Loucy (cell line): ENCODE data around the gene SCGB1A1.

ENCODE experiments used
- H2AFZ ChIP-seq: fragments of 200-600 bp; sonication (generic); 2 replicates; pipeline ENCODE4 v1.6.0; 2016; ENCODE audit warnings: antibody characterized with exemption, mild to moderate bottlenecking, low read length, moderate library complexity
- H3F3A ChIP-seq: fragments of 200-600 bp; 2 replicates; pipeline ENCODE4 v1.6.0; 2016; ENCODE audit warnings: antibody characterized with exemption, low read depth, mild to moderate bottlenecking
- H3K27me3 ChIP-seq: fragments of 200-600 bp; sonication (generic); 2 replicates; pipeline ENCODE4 v1.6.1; 2014; ENCODE audit warnings: low read length, mild to moderate bottlenecking; ENCODE audit not compliant: insufficient read depth, poor library complexity, severe bottlenecking
- H3K36me3 ChIP-seq: fragments of 200-600 bp; sonication (generic); 2 replicates; pipeline ENCODE4 v1.6.1; 2016; ENCODE audit warnings: low read length; ENCODE audit not compliant: insufficient read depth
- H3K4me1 ChIP-seq: fragments of 200-600 bp; sonication (generic); 2 replicates; pipeline ENCODE4 v1.5.1; 2014; ENCODE audit warnings: low read length, mild to moderate bottlenecking; ENCODE audit not compliant: insufficient read depth, poor library complexity, severe bottlenecking
- H3K4me2 ChIP-seq: fragments of 200-600 bp; sonication (generic); 2 replicates; pipeline ENCODE4 v1.6.0; 2014; ENCODE audit warnings: antibody characterized with exemption, low read length, low read depth, mild to moderate bottlenecking; ENCODE audit not compliant: poor library complexity, severe bottlenecking
- H3K4me3 ChIP-seq: fragments of 200-600 bp; sonication (generic); 2 replicates; pipeline ENCODE4 v1.5.1; 2014; ENCODE audit warnings: low read length, mild to moderate bottlenecking, mixed read lengths; ENCODE audit not compliant: poor library complexity, severe bottlenecking
- H3K79me2 ChIP-seq: fragments of 200-600 bp; sonication (generic); 2 replicates; pipeline ENCODE4 v1.6.1; 2014; ENCODE audit warnings: low read length; ENCODE audit not compliant: insufficient read depth
- H3K9ac ChIP-seq: fragments of 200-600 bp; sonication (generic); 2 replicates; pipeline ENCODE4 v1.6.0; 2014; ENCODE audit warnings: mild to moderate bottlenecking, low read depth, low read length, moderate library complexity; ENCODE audit not compliant: poor library complexity, severe bottlenecking
- H3K9me2 ChIP-seq: fragments of 200-600 bp; sonication (generic); replicated peaks from 2 replicates; pipeline ENCODE4 v1.6.1; 2016; ENCODE audit warnings: low read depth, low read length, mixed read lengths
- H3K9me3 ChIP-seq: fragments of 200-600 bp; sonication (generic); 2 replicates; pipeline ENCODE4 v1.6.1; 2014; ENCODE audit warnings: mild to moderate bottlenecking, antibody characterized with exemption, low read length, low read depth; ENCODE audit not compliant: insufficient read depth
- H4K20me1 ChIP-seq: fragments of 200-600 bp; sonication (generic); 2 replicates; pipeline ENCODE4 v1.6.0; 2014; ENCODE audit warnings: antibody characterized with exemption, low read length, mild to moderate bottlenecking; ENCODE audit not compliant: insufficient read depth, poor library complexity, severe bottlenecking
- EZH2phosphoT487 ChIP-seq: fragments of 200-600 bp; IDR thresholded peaks from 2 replicates; pipeline ENCODE4 v1.6.1; 2018; ENCODE audit warnings: antibody characterized with exemption, mild to moderate bottlenecking, moderate library complexity, borderline replicate concordance
- TF ChIP-seq, protein P1 (sequence below): fragments of 200-600 bp; sonication (generic); conservative IDR thresholded peaks from 2 replicates; pipeline ENCODE4 v1.5.1; 2014; ENCODE audit warnings: mild to moderate bottlenecking, antibody characterized with exemption, low read length

Gene SCGB1A1

DNA sequence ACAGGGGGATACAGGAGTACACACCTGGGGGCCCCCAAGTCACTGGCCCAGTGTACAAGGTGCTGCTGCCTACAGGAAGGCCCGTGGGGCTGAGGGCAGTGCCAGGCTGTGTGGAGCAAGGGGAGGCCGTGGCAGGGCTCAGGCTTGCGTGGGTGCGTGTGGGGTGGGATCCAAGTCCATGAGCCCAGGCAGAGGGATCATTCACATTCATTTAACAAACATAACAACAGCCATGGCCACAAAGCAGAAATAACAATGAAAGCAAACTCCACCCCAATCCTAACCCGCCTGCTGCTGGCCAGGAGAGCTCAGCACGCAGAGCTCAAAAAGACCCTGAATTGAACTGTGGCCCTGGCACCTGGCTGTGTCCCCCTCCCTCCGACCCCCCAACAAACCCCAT is 17.0 kb upstream of the SCGB1A1 start:
- no peak for TF ChIP-seq EZH2phosphoT487
- no peaks in the 10 kb centered on the region for H3K9me2 ChIP-seq
- no peaks in the 10 kb centered on the region for H3K27me3 ChIP-seq
- no peak overlapping the region for H3K4me3 ChIP-seq
- H2AFZ ChIP-seq = no peak overlapping the region; the same call in 1 of the 2 replicates
- no peak overlapping the region for H3K4me2 ChIP-seq
- H3K9me3 ChIP-seq = no peaks in the 10 kb centered on the region
- no peaks in the 10 kb centered on the region for H3F3A ChIP-seq
- no peaks in the 10 kb centered on the region for H3K4me1 ChIP-seq
- no peaks in the 10 kb centered on the region for H3K79me2 ChIP-seq
- H3K9ac ChIP-seq = no peak overlapping the region
- no peaks in the 10 kb centered on the region for H3K36me3 ChIP-seq
- H4K20me1 ChIP-seq = no peaks in the 10 kb centered on the region

DNA sequence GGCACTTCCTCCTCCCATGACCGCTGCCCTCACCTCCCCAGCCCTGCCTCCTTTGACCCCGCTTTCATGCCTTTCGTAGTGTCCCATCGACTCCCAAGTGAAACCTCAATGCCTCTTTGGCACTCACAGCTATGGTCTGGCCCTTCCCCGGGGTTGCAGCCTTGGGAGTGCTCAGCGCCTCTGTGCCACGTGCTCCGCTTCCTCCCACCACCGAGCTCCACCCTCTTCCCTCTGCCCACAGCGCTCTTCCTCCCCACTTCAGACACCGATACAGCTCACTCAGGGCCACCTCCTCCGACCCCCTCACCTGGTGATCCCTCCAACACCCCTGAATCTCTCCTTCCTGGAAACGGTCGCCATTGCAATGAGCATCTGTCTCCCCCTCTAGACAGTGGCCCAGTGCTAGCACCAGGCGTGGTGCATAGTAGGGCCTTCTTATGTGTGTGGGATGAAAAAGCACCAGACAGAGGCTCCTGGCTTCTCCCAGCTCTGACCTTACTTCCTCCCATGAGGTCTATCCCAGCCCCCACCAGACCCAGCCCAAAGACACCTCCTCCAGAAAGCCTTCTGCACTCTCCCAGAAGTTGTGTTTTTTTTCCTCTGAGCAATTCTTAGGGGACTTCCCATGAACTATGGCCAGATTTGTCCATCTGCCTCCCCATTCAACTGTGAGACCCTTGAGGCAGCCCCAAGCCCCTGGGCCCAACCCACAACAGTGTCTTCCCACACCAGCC is 16.4 kb upstream of the SCGB1A1 start:
- Histone ChIP-seq H3F3A (no peaks in the 10 kb centered on the region), H3K27me3 (no peaks in the 10 kb centered on the region), H3K4me1 (no peaks in the 10 kb centered on the region), H3K4me3 (no peak overlapping the region), H2AFZ (no peak overlapping the region; the same call in 1 of the 2 replicates), H3K4me2 (no peak overlapping the region), H3K79me2 (no peaks in the 10 kb centered on the region), H3K9me2 (no peaks in the 10 kb centered on the region), H3K9me3 (no peaks in the 10 kb centered on the region), H4K20me1 (no peaks in the 10 kb centered on the region), H3K9ac (no peak overlapping the region), H3K36me3 (no peaks in the 10 kb centered on the region)
- no peak for TF ChIP-seq EZH2phosphoT487
- TF ChIP-seq, protein P1, sequence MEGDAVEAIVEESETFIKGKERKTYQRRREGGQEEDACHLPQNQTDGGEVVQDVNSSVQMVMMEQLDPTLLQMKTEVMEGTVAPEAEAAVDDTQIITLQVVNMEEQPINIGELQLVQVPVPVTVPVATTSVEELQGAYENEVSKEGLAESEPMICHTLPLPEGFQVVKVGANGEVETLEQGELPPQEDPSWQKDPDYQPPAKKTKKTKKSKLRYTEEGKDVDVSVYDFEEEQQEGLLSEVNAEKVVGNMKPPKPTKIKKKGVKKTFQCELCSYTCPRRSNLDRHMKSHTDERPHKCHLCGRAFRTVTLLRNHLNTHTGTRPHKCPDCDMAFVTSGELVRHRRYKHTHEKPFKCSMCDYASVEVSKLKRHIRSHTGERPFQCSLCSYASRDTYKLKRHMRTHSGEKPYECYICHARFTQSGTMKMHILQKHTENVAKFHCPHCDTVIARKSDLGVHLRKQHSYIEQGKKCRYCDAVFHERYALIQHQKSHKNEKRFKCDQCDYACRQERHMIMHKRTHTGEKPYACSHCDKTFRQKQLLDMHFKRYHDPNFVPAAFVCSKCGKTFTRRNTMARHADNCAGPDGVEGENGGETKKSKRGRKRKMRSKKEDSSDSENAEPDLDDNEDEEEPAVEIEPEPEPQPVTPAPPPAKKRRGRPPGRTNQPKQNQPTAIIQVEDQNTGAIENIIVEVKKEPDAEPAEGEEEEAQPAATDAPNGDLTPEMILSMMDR = no peak

DNA sequence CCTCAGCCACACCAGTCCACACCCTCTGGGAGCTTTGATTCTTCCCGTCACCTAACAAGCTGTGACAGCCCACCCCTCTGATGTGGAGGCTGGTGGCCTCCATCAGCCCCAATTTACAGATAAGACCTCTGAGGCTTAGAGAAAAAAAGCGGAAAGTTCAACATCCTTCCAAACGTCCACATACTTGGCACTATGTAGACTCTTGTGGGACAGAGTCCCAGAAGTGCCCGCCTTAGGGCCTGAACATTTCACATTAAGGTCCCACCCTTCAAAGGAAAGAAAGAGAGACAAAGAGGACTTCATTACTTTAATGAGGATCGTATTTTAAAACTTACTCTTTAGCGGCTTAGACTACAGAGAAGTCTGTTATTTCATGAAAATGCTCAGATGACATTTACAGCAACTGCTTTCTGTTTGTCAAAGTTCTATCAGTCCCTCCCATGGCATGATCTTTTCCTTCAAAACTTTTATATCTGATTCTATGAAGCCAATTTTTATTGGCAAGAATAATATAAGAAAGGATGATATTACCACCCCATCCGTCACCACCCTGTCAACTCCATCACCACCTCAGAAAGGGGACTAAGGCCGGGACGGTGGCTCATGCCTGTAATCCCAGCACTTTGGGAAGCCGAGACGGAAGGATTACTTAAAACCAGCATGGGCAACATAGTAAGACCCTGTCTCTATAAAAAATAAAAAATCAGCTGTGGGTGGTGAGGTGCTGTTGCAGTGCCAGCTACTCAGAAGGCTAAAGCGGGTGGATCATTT is 15.7 kb upstream of the SCGB1A1 start:
- Histone ChIP-seq H3K4me1 (no peaks in the 10 kb centered on the region), H3K9ac (no peak overlapping the region), H3F3A (no peaks in the 10 kb centered on the region), H3K27me3 (no peaks in the 10 kb centered on the region), H3K4me2 (no peak overlapping the region), H3K9me2 (no peaks in the 10 kb centered on the region), H2AFZ (no peak overlapping the region), H3K36me3 (no peaks in the 10 kb centered on the region), H3K9me3 (no peaks in the 10 kb centered on the region), H3K79me2 (no peaks in the 10 kb centered on the region), H4K20me1 (no peaks in the 10 kb centered on the region), H3K4me3 (no peak overlapping the region)
- TF ChIP-seq EZH2phosphoT487 = no peak
- TF ChIP-seq, protein P1 = no peak
